B cell (primary cell): ENCODE results near the gene MC1R. TPM values are rescaled to one million over a fixed set of nuclear protein-coding genes. Genes with fewer than 3 reads are reported as not detected.

Experiments
- ATAC-seq: fragments of 200-7000 bp; cut with Tn5 transposase; one replicate; pipeline ENCODE4 v1.10.0; 2021; ENCODE audit warnings: low read depth, mild to moderate bottlenecking, moderate number of reproducible peaks, moderate library complexity
- CTCF ChIA-PET: fragments of 350-600 bp; sonication (Branson Sonifier 250); formaldehyde crosslinking; loops from one replicate; lab custom pipeline; 2021; ENCODE audit warnings: antibody characterized with exemption, inconsistent platforms; lab: Charles Lee
- POLR2A ChIA-PET: fragments of 350-600 bp; sonication (Branson Sonifier 250); formaldehyde crosslinking; loops from one replicate; lab custom pipeline; 2021; ENCODE audit warnings: antibody characterized with exemption; lab: Charles Lee
- DNase-seq: peaks from one replicate; pipeline ENCODE4 v3.0.0; 2013
- H2AFZ ChIP-seq: 2 replicates; pipeline ENCODE4 v1.6.1; 2012; ENCODE audit warnings: mild to moderate bottlenecking, low read depth, low read length; ENCODE audit not compliant: insufficient read depth, poor library complexity, severe bottlenecking
- H3K27ac ChIP-seq, 2 donors: 1 replicate in 1 of 2; 2 replicates in 1 of 2; pipeline ENCODE4 v1.5.1; 2012 to 2013; ENCODE audit warnings: low read length in 2 of 2, mild to moderate bottlenecking in 2 of 2, moderate library complexity in 1 of 2
- H3K27me3 ChIP-seq, 4 experiments: fragments of 200-600 bp in 1 of 4; sonication (generic) in 1 of 4; replicated peaks in 1 of 4; 1 replicate in 2 of 4; 2 replicates in 2 of 4; pipeline versions ENCODE4 v1.6.1 to v1.7.0; 2013 to 2016; ENCODE audit warnings: low read length in 3 of 4, mild to moderate bottlenecking in 2 of 4, mixed read lengths in 1 of 4, moderate library complexity in 1 of 4; ENCODE audit not compliant: insufficient read depth in 4 of 4, control insufficient read depth in 3 of 4; ENCODE audit errors: control extremely low read depth in 1 of 4
- H3K36me3 ChIP-seq, 2 experiments: replicated peaks in 1 of 2; 1 replicate in 1 of 2; 2 replicates in 1 of 2; pipeline versions ENCODE4 v1.6.1 to v1.7.1; 2013; ENCODE audit warnings: low read length in 1 of 2; ENCODE audit not compliant: insufficient read depth in 2 of 2, control insufficient read depth in 1 of 2; ENCODE audit errors: control extremely low read depth in 1 of 2, extremely low read depth in 1 of 2
- H3K4me1 ChIP-seq, 2 donors: fragments of 200-600 bp in 1 of 2; sonication (generic) in 1 of 2; 1 replicate in 1 of 2; 2 replicates in 1 of 2; pipeline versions ENCODE4 v1.5.1 to v1.6.1; 2013 to 2017; ENCODE audit warnings: low read length in 2 of 2; ENCODE audit not compliant: control insufficient read depth in 2 of 2, insufficient read depth in 2 of 2
- H3K4me2 ChIP-seq: replicated peaks from 2 replicates; pipeline ENCODE3; 2012; ENCODE audit warnings: mild to moderate bottlenecking, low read depth, low read length; ENCODE audit not compliant: poor library complexity, severe bottlenecking
- H3K4me3 ChIP-seq, 5 experiments: fragments of 200-600 bp in 1 of 5; sonication (generic) in 1 of 5; 1 replicate in 3 of 5; 2 replicates in 2 of 5; pipeline versions ENCODE4 v1.5.1 to v1.7.0; 2011 to 2016; ENCODE audit warnings: low read length in 4 of 5, mild to moderate bottlenecking in 4 of 5, low read depth in 2 of 5, control low read depth in 1 of 5, moderate library complexity in 1 of 5; ENCODE audit not compliant: insufficient read depth in 1 of 5; ENCODE audit errors: control extremely low read depth in 1 of 5, extremely low read depth in 1 of 5
- H3K79me2 ChIP-seq: fragments of 200-600 bp; sonication (generic); one replicate; pipeline ENCODE4 v1.6.0; 2016; ENCODE audit warnings: low read length; ENCODE audit not compliant: control insufficient read depth, insufficient read depth
- H3K9ac ChIP-seq: fragments of 200-600 bp; sonication (generic); 2 replicates; pipeline ENCODE4 v1.6.1; 2017; ENCODE audit warnings: mild to moderate bottlenecking, low read length, moderate library complexity
- H3K9me3 ChIP-seq, 3 donors: one replicate each; pipeline versions ENCODE4 v1.6.1 to v1.7.1; 2013; ENCODE audit warnings: low read length in 2 of 3; ENCODE audit not compliant: control insufficient read depth in 2 of 3, insufficient read depth in 1 of 3; ENCODE audit errors: control extremely low read depth in 1 of 3
- H4K20me1 ChIP-seq: 2 replicates; pipeline ENCODE4 v1.6.0; 2012; ENCODE audit warnings: mild to moderate bottlenecking, low read length; ENCODE audit not compliant: insufficient read depth, control insufficient read depth, poor library complexity, severe bottlenecking
- H3K27ac Mint-ChIP-seq: one replicate; pipeline ENCODE4 v1.8.0; 2021; ENCODE audit warnings: mixed read lengths
- H3K27me3 Mint-ChIP-seq: one replicate; pipeline ENCODE4 v1.8.0; 2021; ENCODE audit warnings: mixed read lengths
- H3K4me1 Mint-ChIP-seq: one replicate; pipeline ENCODE4 v1.8.0; 2021; ENCODE audit warnings: mixed read lengths
- H3K4me3 Mint-ChIP-seq: one replicate; pipeline ENCODE4 v1.8.0; 2021; ENCODE audit warnings: mixed read lengths
- H3K9me3 Mint-ChIP-seq: one replicate; pipeline ENCODE4 v1.8.0; 2022; ENCODE audit warnings: mixed read lengths; ENCODE audit not compliant: insufficient read depth
- EZH2 ChIP-seq: IDR thresholded peaks from 2 replicates; pipeline ENCODE4 v1.6.1; 2012; ENCODE audit warnings: borderline replicate concordance, low read depth, mild to moderate bottlenecking, moderate library complexity, low read length; ENCODE audit not compliant: insufficient read depth, poor library complexity, severe bottlenecking
- WGBS: methylation state at CpG from one replicate; pipeline ENCODE4 v1.1.5; 2013; ENCODE audit warnings: missing lambda C conversion rate; ENCODE audit not compliant: insufficient coverage; 5-methylcytosine and 5-hydroxymethylcytosine counted together
- intact Hi-C: fragments of 100-400 bp; cut with micrococcal nuclease; formaldehyde crosslinking; loops from one replicate; pipeline ENCODE4 v1.10.0; 2022
- polyA plus RNA-seq: library from polyadenylated mRNA; depleted of rRNA; stranded (reverse); fragments of >200 nt; gene quantifications from 2 replicates; pipeline ENCODE4 v1.2.3, GENCODE V29; 2012
- total RNA-seq, 2 donors: library from RNA; stranded (reverse); fragments of 120-200 nt in 1 of 2; gene quantifications; 1 replicate in 1 of 2; 2 replicates in 1 of 2; pipeline versions ENCODE4 v1.2.3 to v1.2.4, GENCODE V29; 2013 to 2022
- TF ChIP-seq, protein P1 (sequence below): fragments of 200-600 bp; IDR thresholded peaks from one replicate; pipeline ENCODE4 v1.8.0; 2022; ENCODE audit warnings: antibody characterized with exemption, mild to moderate bottlenecking

The MC1R gene
- total and polyA plus RNA-seq, 2 donors (not counting 1 experiment from before 2014, with no cell fraction given) = 13.2 to 15.2 TPM

DNA sequence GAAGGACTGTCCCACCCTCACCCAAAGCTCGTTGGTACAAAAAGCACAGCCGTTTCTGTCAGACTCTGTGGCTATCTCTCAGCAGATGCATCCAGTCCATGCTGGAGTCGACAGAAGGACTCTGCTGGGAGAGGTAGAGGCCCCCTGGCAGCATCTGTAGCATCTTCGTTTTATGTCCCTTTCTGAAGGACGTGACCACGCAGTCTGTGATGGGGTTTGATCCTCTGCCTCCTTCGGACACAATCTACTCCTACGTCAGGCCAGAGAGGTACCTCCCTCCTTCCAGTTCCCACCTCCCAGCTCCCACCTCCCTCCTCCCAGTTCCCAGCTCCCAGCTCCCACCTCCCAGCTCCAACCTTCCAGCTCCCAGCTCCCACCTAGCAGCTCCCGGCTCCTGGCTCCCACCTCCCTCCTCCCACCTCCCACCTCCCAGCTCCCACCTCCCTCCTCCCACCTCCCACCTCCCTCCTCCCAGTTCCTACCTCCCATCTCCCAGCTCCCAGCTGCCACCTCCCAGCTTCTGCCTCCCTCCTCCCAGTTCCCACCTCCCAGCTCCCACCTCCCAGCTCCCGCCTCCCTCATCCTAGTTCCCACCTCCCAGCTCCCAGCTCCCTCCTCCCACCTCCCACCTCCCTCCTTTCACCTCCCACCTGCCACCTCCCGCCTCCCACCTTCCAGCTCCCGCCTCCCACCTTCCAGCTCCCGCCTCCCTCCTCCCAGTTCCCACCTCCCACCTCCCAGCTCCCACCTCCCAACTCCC, 11.4 kb upstream of the MC1R start:
- peaks cover 80% of the 10 kb centered on the region for H4K20me1 ChIP-seq
- H3K4me3 ChIP-seq = no peak overlapping the region
- no peaks in the 10 kb centered on the region for H3K9me3 ChIP-seq
- no peak for DNase-seq
- H3K4me1 Mint-ChIP-seq = peaks cover 12% of the 10 kb centered on the region
- H3K4me1 ChIP-seq = peaks cover 0 to 5% of the 10 kb centered on the region in 2 donors
- H3K79me2 ChIP-seq = no peaks in the 10 kb centered on the region
- H3K9ac ChIP-seq = no peak overlapping the region
- no peak for ATAC-seq
- no peak overlapping the region for H3K27ac ChIP-seq
- POLR2A ChIA-PET = interaction anchor here (0.6 to 0.9 kb wide), 2 partner anchors 34 to 91 kb away, joined by 3 to 5 read pairs; partner anchors contain the start of gene TCF25
- WGBS = 95% methylated on average over 7 of the region's 13 CpGs
- no peak overlapping the region for H3K27ac Mint-ChIP-seq
- CTCF ChIA-PET = interaction anchor here (1.2 kb wide), 2 partner anchors 21 to 70 kb away, joined by 4 to 5 read pairs; no protein-coding TSS in a partner anchor
- intact Hi-C loops = no loop called here
- H3K27me3 ChIP-seq = no peaks in the 10 kb centered on the region
- H3K27me3 Mint-ChIP-seq = no peaks in the 10 kb centered on the region
- H3K4me2 ChIP-seq = no peak overlapping the region
- H3K36me3 ChIP-seq = peaks cover 0 to 47% of the 10 kb centered on the region in 2 experiments
- TF ChIP-seq, protein P1, sequence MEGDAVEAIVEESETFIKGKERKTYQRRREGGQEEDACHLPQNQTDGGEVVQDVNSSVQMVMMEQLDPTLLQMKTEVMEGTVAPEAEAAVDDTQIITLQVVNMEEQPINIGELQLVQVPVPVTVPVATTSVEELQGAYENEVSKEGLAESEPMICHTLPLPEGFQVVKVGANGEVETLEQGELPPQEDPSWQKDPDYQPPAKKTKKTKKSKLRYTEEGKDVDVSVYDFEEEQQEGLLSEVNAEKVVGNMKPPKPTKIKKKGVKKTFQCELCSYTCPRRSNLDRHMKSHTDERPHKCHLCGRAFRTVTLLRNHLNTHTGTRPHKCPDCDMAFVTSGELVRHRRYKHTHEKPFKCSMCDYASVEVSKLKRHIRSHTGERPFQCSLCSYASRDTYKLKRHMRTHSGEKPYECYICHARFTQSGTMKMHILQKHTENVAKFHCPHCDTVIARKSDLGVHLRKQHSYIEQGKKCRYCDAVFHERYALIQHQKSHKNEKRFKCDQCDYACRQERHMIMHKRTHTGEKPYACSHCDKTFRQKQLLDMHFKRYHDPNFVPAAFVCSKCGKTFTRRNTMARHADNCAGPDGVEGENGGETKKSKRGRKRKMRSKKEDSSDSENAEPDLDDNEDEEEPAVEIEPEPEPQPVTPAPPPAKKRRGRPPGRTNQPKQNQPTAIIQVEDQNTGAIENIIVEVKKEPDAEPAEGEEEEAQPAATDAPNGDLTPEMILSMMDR = no peak
- TF ChIP-seq EZH2 = no peak
- no peaks in the 10 kb centered on the region for H3K9me3 Mint-ChIP-seq
- H2AFZ ChIP-seq = no peak overlapping the region
- no peak overlapping the region for H3K4me3 Mint-ChIP-seq

DNA sequence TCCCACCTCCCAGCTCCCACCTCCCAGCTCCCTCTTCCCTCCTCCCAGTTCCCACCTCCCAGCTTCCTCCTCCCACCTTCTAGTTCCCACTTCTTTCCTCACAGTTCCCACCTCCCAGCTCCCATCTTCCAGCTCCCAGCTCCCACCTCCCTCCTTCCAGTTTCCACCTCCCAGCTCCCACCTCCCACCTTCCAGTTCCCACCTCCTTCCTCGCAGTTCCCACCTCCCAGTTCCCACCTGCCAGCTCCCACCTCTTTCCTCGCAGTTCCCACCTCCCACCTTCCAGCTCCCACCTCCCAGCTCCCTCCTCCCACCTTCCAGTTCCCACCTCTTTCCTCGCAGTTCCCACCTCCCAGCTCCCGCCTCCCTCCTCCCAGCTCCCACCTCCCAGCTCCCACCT, 10.4 kb upstream of the MC1R start:
- peaks cover 73% of the 10 kb centered on the region for H4K20me1 ChIP-seq
- no peak overlapping the region for H2AFZ ChIP-seq
- no peaks in the 10 kb centered on the region for H3K27me3 ChIP-seq
- Mint-ChIP-seq H3K4me3 (no peak overlapping the region), H3K9me3 (no peaks in the 10 kb centered on the region), H3K4me1 (peaks cover 12% of the 10 kb centered on the region), H3K27me3 (no peaks in the 10 kb centered on the region), H3K27ac (no peak overlapping the region)
- no peak overlapping the region for H3K4me2 ChIP-seq
- intact Hi-C loops = no loop called here
- CTCF ChIA-PET = interaction anchor here (1.2 to 3.1 kb wide), 4 partner anchors 20 to 201 kb away, joined by 4 to 28 read pairs (median 10); no protein-coding TSS in a partner anchor
- 97% methylated on average over 3 of the region's 4 CpGs for WGBS
- TF ChIP-seq EZH2 = no peak
- TF ChIP-seq, protein P1 = no peak
- H3K27ac ChIP-seq = no peak overlapping the region
- H3K79me2 ChIP-seq = no peaks in the 10 kb centered on the region
- peaks cover 0 to 5% of the 10 kb centered on the region in 2 donors for H3K4me1 ChIP-seq
- DNase-seq (no peak), ATAC-seq (no peak)
- peaks cover 0 to 43% of the 10 kb centered on the region in 2 experiments for H3K36me3 ChIP-seq
- POLR2A ChIA-PET = interaction anchor here (0.7 kb wide), 1 partner anchor 106 kb away, joined by 10 read pairs; no protein-coding TSS in a partner anchor
- no peak overlapping the region for H3K4me3 ChIP-seq
- H3K9ac ChIP-seq = no peak overlapping the region
- no peaks in the 10 kb centered on the region for H3K9me3 ChIP-seq
